Sigmoid colon (tissue), 4 donors: Measurements from ENCODE around the gene NTNG2.

Experiments used
- CTCF ChIP-seq, 4 experiments: fragments of 450-650 bp in 3 of 4; fragments of 200-600 bp in 1 of 4; IDR thresholded peaks; one replicate each; pipeline ENCODE4 v1.5.1; 2016 to 2019; ENCODE audit warnings: antibody characterized with exemption in 4 of 4, mild to moderate bottlenecking in 3 of 4, moderate library complexity in 2 of 4
- EP300 ChIP-seq, 4 donors: sonication (generic); formaldehyde crosslinking; IDR thresholded peaks; one replicate each; pipeline ENCODE4 v1.6.1; 2017; ENCODE audit warnings: antibody characterized with exemption in 4 of 4
- POLR2A ChIP-seq, 2 donors: fragments of 450-650 bp; IDR thresholded peaks; one replicate each; pipeline ENCODE4 v1.6.1; 2016; ENCODE audit warnings: antibody characterized with exemption in 2 of 2, mild to moderate bottlenecking in 2 of 2, moderate library complexity in 2 of 2
- POLR2AphosphoS5 ChIP-seq, 4 donors: sonication (generic); formaldehyde crosslinking; IDR thresholded peaks; one replicate each; pipeline ENCODE4 v1.6.1; 2017; ENCODE audit warnings: antibody characterized with exemption in 4 of 4

GRCh38 chr9:132201780-132202703 is 40.2 kb downstream of the NTNG2 start:
- TF ChIP-seq CTCF (IDR thresholded peaks at IDR 0.05) (no peak), POLR2A (IDR thresholded peaks at IDR 0.05) (no peak), POLR2AphosphoS5 (IDR thresholded peaks at IDR 0.05) (no peak), EP300 (IDR thresholded peaks at IDR 0.05) (no peak)
